PC-9 (cell line): ENCODE data around the gene CDK11A.

Experiments
- EZH2 ChIP-seq: fragments of 200-600 bp; sonication (generic); IDR thresholded peaks from 2 replicates; pipeline ENCODE4 v1.8.0; 2017; ENCODE audit warnings: antibody characterized with exemption, low read depth
- TF ChIP-seq, protein P1 (sequence below): fragments of 200-600 bp; sonication (generic); conservative IDR thresholded peaks from 2 replicates; pipeline ENCODE4 v1.6.1; 2017; ENCODE audit warnings: mixed run types, antibody characterized with exemption, mild to moderate bottlenecking, moderate library complexity

DNA sequence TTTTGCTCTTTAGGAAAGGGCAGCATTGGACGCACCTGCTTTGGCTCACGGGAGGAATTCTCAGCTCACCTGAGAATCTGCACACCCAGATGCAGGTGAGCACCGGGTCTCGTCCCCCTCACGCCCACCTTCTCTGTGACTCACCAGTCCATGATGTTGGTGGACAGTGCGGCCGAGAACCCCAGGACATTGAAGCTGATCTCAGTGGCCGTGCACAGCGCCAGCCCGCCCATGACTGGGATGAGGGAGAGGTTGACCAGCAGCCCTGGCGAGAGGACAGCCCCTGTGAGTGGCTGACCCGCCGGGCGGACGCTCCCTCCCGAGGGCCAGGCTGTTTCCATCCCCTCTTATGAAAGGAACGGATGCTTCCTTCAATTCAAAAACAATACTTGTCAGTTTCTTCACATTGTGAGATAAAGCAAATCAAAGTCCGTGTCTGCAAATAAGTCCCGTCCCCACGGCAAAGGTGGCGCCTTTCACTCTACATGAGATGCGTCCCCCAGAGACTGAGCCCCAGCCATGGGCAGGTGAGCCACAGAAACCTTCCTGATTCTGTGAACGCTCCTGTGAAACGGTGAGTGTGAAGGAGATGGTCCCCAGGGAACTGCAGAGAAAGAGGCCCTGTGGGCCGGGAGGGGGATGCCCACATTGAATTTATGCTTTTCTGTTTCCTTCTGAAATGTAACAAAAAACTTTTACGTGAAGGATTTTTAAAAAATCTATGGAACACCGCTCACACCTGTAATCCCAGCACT lies 52.6 kb downstream of the CDK11A start:
- TF ChIP-seq, protein P1, sequence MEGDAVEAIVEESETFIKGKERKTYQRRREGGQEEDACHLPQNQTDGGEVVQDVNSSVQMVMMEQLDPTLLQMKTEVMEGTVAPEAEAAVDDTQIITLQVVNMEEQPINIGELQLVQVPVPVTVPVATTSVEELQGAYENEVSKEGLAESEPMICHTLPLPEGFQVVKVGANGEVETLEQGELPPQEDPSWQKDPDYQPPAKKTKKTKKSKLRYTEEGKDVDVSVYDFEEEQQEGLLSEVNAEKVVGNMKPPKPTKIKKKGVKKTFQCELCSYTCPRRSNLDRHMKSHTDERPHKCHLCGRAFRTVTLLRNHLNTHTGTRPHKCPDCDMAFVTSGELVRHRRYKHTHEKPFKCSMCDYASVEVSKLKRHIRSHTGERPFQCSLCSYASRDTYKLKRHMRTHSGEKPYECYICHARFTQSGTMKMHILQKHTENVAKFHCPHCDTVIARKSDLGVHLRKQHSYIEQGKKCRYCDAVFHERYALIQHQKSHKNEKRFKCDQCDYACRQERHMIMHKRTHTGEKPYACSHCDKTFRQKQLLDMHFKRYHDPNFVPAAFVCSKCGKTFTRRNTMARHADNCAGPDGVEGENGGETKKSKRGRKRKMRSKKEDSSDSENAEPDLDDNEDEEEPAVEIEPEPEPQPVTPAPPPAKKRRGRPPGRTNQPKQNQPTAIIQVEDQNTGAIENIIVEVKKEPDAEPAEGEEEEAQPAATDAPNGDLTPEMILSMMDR = no peak
- TF ChIP-seq EZH2 = no peak
